Uterus (tissue), 2 donors: Measurements from ENCODE around the gene RIMKLA.

Source experiments
- POLR2A ChIP-seq, 2 donors: fragments of 450-650 bp; IDR thresholded peaks; one replicate each; pipeline ENCODE4 v1.6.1; 2016; ENCODE audit warnings: antibody characterized with exemption in 2 of 2, mild to moderate bottlenecking in 1 of 2, moderate library complexity in 1 of 2
- TF ChIP-seq, protein P1 (sequence below), 4 experiments: fragments of 200-600 bp in 2 of 4; fragments of 450-650 bp in 2 of 4; sonication (generic) in 2 of 4; IDR thresholded peaks; one replicate each; pipeline ENCODE4 v1.5.1; 2016 to 2019; ENCODE audit warnings: antibody characterized with exemption in 4 of 4, mild to moderate bottlenecking in 2 of 4, moderate library complexity in 1 of 4

DNA sequence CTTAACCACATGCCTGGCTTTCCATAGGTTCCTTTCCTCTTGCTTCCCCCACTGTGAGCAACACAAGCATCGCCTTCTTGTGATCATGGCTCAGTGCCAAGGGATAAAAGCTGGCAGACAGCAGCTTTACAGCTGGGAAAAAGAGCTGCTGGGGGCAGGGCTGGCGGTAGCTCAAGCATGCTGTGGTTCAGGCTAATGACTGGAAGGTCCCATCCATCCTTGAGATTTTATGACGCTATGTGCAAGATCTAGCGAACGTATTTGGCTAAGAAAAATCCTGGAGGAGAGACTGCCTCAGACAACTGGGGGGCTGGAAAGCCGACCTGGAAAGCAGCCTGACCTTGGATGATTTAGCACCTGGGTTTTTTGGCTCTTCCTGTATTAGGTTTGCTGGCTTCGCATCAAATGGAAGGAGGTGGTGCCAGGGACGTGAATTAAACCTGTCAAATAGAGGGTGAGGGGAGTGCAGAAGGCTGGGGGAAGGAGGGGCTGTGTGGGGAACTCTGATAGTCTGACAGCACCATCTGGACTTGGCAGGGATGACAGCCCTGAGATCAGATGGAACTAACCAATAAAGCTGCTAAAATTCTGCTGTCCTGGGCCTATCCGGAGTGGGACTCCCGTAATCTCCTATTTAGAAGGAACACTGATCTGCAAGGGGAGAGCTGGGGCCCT is 40.5 kb downstream of the RIMKLA start:
- TF ChIP-seq, protein P1, sequence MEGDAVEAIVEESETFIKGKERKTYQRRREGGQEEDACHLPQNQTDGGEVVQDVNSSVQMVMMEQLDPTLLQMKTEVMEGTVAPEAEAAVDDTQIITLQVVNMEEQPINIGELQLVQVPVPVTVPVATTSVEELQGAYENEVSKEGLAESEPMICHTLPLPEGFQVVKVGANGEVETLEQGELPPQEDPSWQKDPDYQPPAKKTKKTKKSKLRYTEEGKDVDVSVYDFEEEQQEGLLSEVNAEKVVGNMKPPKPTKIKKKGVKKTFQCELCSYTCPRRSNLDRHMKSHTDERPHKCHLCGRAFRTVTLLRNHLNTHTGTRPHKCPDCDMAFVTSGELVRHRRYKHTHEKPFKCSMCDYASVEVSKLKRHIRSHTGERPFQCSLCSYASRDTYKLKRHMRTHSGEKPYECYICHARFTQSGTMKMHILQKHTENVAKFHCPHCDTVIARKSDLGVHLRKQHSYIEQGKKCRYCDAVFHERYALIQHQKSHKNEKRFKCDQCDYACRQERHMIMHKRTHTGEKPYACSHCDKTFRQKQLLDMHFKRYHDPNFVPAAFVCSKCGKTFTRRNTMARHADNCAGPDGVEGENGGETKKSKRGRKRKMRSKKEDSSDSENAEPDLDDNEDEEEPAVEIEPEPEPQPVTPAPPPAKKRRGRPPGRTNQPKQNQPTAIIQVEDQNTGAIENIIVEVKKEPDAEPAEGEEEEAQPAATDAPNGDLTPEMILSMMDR (IDR thresholded peaks at IDR 0.05), result no peak
- no peak for TF ChIP-seq POLR2A (IDR thresholded peaks at IDR 0.05)
